ENCODE measurements around the gene ANKRD34A. TPM values are rescaled to one million over a fixed set of nuclear protein-coding genes. Genes with fewer than 3 reads are reported as not detected.
A peak's percentile ranks its signal among the peaks of the same experiment; 100 is the strongest.

ANKRD34A gene
- total and polyA plus RNA-seq, 2 of the 4 experiments (the other 2 are of a cell fraction), result 0.90 to 1.9 TPM

- TF ChIP-seq FOS (IDR thresholded peaks at IDR 0.05; ENCODE audit: low read depth, low read length) (0 out of 2 replicates have a peak, but pooled peaks have one; percentile 17), POLR2A (IDR thresholded peaks at IDR 0.05; ENCODE audit: low read depth, low read length) (peak; percentile 49; the same call in 1 of the 2 replicates), RAD21 (IDR thresholded peaks at IDR 0.05; ENCODE audit: low read length) (no peak), CHD1 (IDR thresholded peaks at IDR 0.05; ENCODE audit: low read depth, low read length) (no peak)
Observed at GRCh38 chr1:145918144-145918991, 46.0 kb downstream of the ANKRD34A start, which contains the start of gene PEX11B (continued).

- H3K14ac ChIP-seq (replicated peaks; ENCODE audit: low read depth, low read length), result peak overlapping the region; percentile 80
- no peaks in the 10 kb centered on the region for H3K27me3 ChIP-seq (ENCODE audit: control insufficient read depth, insufficient read depth, low read length)
- peak overlapping the region; percentile 96 for H3K4me3 ChIP-seq (ENCODE audit: insufficient read depth, low read depth, low read length)
- H3K36me3 ChIP-seq (ENCODE audit: control insufficient read depth, insufficient read depth, low read length), result 0 out of 2 replicates have a peak, but pooled peaks cover 2% of the 10 kb centered on the region
- ATAC-seq (ENCODE audit: low read depth), result no peak
- dilution Hi-C loops (cut with HindIII; ENCODE audit: low sequenced_read_pairs, unreplicated experiment) (no loop called here), intact Hi-C loops (cut with micrococcal nuclease) (loop anchor here (5.0 kb wide), 1 partner anchor 80 kb away; the partner anchor contains the start of gene TXNIP), in situ Hi-C loops (cut with MboI; ENCODE audit: low sequenced_read_pairs) (loop anchor here (5.0 kb wide), 2 partner anchors 50 to 80 kb away; partner anchors contain the start of gene TXNIP)
- H3K4me2 ChIP-seq (ENCODE audit: low read depth, low read length), result peak overlapping the region; percentile 99
- H3K79me1 ChIP-seq (ENCODE audit: low read depth in 1 of 2, low read length in 2 of 2), result peaks cover 15 to 31% of the 10 kb centered on the region in 2 experiments
- ChIA-PET POLR2A (ENCODE audit: unreplicated experiment) (no interaction called here), CTCF (interaction anchor here (2.2 kb wide), 1 partner anchor 26 kb away, joined by 12 read pairs; no protein-coding TSS in a partner anchor)
- H2BK20ac ChIP-seq (ENCODE audit: low read depth, low read length), result 0 out of 2 replicates have a peak overlapping the region, but pooled peaks have one; percentile 6
- peak overlapping the region; percentile 80 to 84 for H4K8ac ChIP-seq (ENCODE audit: low read depth in 2 of 2, low read length in 2 of 2)
- no peak overlapping the region for H2BK120ac ChIP-seq (ENCODE audit: low read depth, low read length)
- H3K56ac ChIP-seq (ENCODE audit: extremely low read depth, insufficient read depth, low read length), result peak overlapping the region; percentile 39; the same call in 1 of the 2 replicates
- no peaks in the 10 kb centered on the region for H4K20me1 ChIP-seq (ENCODE audit: insufficient read depth, low read length)
- H4K5ac ChIP-seq (ENCODE audit: low read depth, low read length), result peak overlapping the region; percentile 76
- no peak overlapping the region for H2BK15ac ChIP-seq (ENCODE audit: low read depth, low read length)
- peak overlapping the region; percentile 91 for H2AK9ac ChIP-seq (replicated peaks; ENCODE audit: low read depth, low read length, poor library complexity)
- peaks cover 6% of the 10 kb centered on the region for H3K9me1 ChIP-seq (ENCODE audit: insufficient read depth, low read length)
- H3K18ac ChIP-seq (ENCODE audit: low read depth, low read length), result no peak overlapping the region
- BruUV-seq (replicated peaks), result no TSS peak
- H3K9ac ChIP-seq (ENCODE audit: low read depth, low read length), result peak overlapping the region; percentile 83
- H4K91ac ChIP-seq (ENCODE audit: insufficient read depth, low read depth, low read length), result peak overlapping the region; percentile 67
- H3K27ac ChIP-seq (ENCODE audit: insufficient read depth, low read length), result peak overlapping the region; percentile 85; the same call in 1 of the 2 replicates
- peak overlapping the region; percentile 54; the same call in 1 of the 2 replicates for H3K23ac ChIP-seq (ENCODE audit: low read depth, low read length)
- 100% methylated on average over 1 of the region's 5 CpGs; no CpG with 5 or more reads in 1 of the 2 experiments for WGBS, 2 experiments (ENCODE audit: extremely low coverage in 2 of 2, insufficient read length in 1 of 2)
- H2AK5ac ChIP-seq (ENCODE audit: low read depth, low read length), result peak overlapping the region; percentile 69; the same call in 1 of the 2 replicates
- peak overlapping the region; percentile 61 for H3K4ac ChIP-seq (ENCODE audit: low read depth, low read length)
- no peak for DNase-seq
- peak overlapping the region; percentile 31 for H2BK5ac ChIP-seq (ENCODE audit: low read depth, low read length, poor library complexity, severe bottlenecking)
- H2AFZ ChIP-seq (replicated peaks; ENCODE audit: low read length, poor library complexity), result peak overlapping the region; percentile 91
- H3K4me1 ChIP-seq (ENCODE audit: control insufficient read depth, insufficient read depth, low read length), result peaks cover 8% of the 10 kb centered on the region
- H3K9me3 ChIP-seq (ENCODE audit: control insufficient read depth, insufficient read depth, low read length), result no peaks in the 10 kb centered on the region
- TF ChIP-seq NFE2L2 (IDR thresholded peaks at IDR 0.05; ENCODE audit: low read depth, low read length) (no peak), BHLHE40 (IDR thresholded peaks at IDR 0.05; ENCODE audit: low read depth, low read length) (no peak), CEBPB (IDR thresholded peaks at IDR 0.05; ENCODE audit: low read depth, low read length) (no peak), RAD21 (IDR thresholded peaks at IDR 0.05; ENCODE audit: low read length) (no peak), RCOR1 (IDR thresholded peaks at IDR 0.05; ENCODE audit: insufficient replicate concordance, low read length) (no peak), USF2 (IDR thresholded peaks at IDR 0.05; ENCODE audit: low read depth, low read length) (no peak), POLR2A (IDR thresholded peaks at IDR 0.05; ENCODE audit: low read depth, low read length) (no peak), FOS (IDR thresholded peaks at IDR 0.05; ENCODE audit: low read depth, low read length) (no peak), CHD1 (IDR thresholded peaks at IDR 0.05; ENCODE audit: low read depth, low read length) (no peak), SMC3 (IDR thresholded peaks at IDR 0.05; ENCODE audit: low read depth, low read length) (no peak), CTCF (conservative IDR thresholded peaks at IDR 0.05; ENCODE audit: low read depth, low read length) (no peak), MXI1 (IDR thresholded peaks at IDR 0.05; ENCODE audit: borderline replicate concordance, low read depth, low read length) (no peak)
Observed at GRCh38 chr1:145917595-145917994, 46.8 kb downstream of the ANKRD34A start.

Measured in IMR-90 (cell line).